HG03342 (cell line): ENCODE measurements around the gene CCK.

ENCODE experiments used
- ATAC-seq: cut with Tn5 transposase; IDR thresholded peaks from one replicate; pipeline ENCODE4 v1.9.1; 2021; ENCODE audit warnings: mild to moderate bottlenecking, moderate library complexity; ENCODE audit not compliant: unreplicated experiment

Gene CCK

DNA sequence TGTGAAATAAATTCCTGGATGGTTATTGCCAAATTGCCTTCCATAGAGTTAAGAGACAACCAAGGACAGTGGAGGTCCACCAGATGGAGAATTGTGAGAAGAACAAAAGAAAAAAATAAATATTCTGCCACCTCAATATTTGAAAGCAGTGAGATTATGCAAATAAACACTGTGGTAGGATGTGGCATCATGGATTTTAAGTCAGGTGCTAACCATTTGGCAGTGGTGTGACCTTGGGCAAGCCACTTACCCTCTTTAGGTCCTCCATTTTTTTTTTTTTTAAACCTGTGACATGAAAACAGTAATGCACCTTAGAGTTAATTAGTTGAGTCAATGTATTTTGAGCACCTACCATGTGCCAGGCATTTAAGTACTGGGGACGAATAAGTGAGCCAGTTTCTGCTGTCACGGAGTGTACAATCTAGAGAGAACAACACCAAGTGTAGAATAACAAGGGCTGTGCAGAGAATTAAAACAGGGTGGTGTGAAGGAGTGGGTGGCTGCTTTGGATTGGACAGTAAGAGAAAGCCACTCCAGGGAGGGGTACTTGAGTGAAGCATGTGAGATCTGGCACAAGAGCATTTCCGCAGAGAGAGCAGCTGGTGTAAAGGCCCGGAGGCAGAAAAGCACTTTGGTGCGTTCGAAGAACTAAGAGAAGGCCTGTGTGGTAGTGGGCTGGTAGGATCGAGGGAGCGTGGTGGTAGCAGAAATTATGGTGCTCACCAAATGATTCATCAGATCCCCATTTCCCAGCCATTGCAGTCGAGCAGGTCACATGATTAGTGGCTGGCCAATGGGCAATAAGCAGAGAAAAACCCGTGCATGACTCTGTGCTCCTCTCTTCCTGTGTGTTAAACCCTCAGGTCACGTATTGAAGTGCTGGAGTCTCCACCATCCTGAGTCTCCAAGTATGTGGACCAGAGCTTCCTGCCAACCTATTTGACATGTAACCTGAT is 39.2 kb downstream of the CCK start:
- ATAC-seq = no peak

DNA sequence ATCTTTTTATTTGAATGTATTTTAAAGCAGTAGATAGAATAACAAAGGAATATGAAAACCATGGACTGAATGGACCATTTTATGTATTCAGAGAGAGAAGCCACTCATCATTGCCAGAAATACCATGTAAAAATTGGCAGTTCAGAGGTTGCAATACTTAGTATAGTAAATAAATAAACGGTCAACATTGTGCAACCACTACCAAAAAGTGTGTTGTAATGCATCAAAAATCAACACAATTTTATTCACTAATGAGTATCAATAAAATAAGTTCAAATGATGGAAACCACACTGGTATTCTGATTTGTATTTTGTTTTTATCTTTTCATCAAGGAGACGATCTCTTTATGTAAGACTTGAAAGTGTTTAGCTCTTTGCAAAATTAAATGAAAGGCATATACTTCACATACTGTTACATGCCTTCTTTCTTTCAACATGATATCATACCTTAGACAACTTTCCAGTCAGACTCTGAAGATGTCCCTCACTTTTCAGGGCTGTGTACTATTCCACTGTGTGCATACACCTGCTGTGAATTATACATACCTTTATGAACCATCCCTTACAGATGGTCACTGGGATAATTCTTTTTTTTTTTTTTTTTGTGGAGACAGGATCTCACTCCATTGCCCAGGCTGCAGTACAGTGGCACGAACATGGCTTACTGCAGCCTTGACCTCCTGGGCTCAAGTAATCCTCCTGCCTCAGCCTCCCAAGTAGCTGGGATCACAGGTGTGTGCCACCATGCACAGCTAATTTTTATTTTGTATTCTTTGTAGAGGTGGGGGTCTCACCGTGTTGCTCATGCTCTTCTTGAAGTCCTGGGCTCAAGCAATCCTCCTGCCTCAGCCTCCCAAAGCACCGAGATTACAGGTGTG is 40.3 kb downstream of the CCK start:
- no peak for ATAC-seq

DNA sequence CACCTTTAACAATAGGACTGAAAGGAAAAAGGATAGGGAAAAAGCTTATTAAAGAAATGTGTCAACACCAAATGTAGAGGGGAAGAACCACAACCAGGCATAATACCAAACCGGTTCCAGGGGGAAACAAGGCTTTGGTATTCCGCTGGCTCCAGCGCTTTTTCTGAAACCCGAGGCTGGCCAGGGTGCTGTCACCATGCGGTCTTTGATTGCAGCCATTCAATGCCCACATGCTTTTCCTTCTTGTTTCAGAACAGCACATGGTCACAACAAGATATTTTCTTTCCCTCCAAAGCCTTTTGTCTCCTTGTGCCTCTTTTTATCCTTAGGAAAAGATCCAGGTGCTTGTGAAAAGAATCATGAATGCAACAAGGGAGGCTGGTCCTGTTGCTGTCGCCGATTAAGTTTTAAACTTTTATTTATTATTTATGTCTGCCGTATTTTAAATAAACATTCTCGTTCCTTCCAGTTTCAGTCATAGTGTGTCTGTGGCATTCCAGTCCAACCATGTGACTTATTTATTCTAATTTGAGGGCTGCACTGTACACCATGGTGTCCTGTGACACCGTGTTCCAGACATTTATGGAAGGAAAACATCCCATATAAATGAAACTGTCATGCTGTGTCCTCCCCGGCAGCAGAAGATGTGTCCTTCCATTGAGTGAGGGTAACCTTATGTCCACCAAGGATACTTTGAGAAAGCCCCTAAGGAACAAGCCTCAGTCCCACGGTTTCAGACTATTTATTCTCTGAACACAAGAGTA is 41.1 kb downstream of the CCK start:
- ATAC-seq = no peak

DNA sequence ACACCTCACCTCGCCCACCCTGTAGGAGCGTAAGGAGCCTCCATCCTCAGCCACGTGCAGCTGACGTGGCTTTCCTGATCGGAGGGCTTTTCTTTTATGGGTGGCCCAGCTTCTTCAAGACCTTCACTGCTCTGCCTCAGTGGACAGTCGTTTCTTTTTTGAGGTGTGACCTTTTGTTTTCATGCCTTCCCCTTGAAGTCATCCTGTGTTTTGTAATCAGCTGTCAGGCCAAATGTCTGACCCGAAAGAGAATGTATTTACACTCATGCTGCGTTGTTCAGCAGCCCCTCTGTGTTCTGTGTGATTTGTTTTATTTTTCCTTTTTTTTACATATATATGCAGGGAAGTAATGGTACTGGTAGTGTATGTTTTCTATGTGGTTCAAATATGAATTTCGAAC is 41.8 kb downstream of the CCK start:
- ATAC-seq = no peak

DNA sequence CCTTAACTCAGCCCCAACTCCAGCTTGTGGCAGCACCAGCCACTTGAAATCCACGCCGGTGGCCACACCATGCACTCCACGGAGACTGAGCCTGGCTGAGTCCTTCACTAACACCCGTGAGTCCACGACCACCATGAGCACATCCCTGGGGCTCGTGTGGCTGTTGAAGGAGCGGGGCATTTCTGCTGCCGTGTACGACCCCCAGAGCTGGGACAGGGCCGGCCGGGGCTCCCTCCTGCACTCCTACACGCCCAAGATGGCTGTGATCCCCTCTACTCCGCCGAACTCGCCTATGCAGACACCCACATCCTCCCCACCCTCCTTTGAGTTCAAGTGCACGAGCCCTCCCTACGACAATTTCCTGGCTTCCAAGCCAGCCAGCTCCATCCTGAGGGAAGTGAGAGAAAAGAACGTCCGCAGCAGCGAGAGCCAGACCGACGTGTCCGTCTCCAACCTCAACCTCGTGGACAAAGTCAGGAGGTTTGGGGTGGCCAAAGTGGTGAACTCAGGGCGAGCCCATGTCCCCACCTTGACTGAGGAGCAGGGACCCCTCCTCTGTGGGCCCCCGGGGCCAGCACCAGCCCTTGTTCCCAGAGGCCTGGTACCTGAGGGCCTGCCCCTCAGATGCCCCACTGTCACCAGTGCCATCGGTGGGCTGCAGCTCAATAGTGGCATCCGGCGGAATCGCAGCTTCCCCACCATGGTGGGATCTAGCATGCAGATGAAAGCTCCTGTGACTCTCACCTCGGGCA is 42.9 kb downstream of the CCK start:
- no peak for ATAC-seq

DNA sequence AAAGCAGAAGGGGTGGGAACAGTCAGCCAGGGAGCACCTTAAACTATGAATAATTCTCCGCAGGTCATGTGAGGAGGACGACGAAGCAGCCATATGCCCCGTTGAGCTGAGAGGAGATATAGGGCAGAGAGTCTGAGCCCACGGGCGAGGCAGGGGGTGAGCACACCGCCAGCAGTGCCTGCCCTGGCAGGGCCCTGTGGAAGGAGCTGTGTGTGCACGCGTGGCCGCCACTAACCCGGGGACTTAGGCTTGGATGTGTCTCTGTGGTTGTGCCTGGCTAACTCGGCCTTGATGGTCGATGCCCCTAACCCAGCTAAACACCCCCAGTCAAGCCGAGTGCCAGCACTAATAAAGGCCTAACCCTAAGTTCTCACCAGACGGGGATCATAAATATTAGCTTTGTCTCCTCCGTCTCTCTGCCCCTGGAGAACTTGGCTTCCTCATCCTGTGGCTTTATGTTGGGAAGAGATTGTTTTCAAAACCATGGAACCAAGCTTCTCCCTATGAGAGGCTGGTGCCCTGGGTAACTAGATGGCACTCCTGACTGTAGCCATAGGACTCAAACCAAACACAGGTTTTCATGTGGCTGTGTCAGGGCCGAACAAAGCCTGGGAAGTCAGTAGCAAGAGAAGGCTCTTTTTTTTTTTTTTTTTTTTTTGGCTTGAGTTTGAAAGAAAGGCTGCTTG is 45.4 kb downstream of the CCK start:
- ATAC-seq = no peak

DNA sequence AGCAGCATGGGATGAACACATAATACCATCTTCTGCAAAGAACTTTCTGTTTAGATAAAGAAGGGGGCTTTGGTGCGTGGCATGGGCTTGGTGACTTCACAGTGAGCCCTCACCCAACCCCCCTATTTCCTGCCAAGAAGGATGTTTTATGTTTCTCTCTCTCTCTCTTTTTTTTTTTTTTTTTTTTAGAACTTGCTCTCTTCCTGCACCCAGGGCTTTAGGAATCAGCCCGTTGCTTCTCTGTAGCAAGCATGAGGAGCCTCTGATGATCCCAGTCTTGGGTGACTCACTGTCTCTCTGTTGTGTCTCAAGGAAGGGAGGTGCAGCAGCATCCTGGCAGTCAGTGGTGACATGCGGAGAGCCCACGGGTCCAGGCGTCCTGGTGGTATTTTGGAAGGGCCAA is 49.1 kb downstream of the CCK start:
- no peak for ATAC-seq

DNA sequence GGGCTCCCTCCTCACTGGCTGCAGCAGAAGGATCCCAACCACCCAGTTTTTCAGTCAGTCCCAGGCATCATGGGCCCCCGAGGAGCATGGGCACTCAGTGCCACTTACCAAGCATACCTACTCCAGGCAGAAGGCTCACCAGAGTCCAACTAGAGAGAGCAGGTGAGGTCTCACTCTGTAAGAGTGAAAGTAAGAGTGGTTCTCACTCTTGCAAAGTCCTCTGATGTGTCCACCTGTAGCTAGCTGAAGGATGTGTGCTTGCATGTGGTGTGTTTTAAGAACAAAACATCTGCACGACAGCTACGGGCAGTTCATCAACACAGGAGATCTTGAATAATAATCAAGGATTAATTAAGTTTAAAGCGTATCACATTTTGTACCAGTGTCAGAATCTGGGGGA is 49.7 kb downstream of the CCK start:
- ATAC-seq = peak; percentile 50

DNA sequence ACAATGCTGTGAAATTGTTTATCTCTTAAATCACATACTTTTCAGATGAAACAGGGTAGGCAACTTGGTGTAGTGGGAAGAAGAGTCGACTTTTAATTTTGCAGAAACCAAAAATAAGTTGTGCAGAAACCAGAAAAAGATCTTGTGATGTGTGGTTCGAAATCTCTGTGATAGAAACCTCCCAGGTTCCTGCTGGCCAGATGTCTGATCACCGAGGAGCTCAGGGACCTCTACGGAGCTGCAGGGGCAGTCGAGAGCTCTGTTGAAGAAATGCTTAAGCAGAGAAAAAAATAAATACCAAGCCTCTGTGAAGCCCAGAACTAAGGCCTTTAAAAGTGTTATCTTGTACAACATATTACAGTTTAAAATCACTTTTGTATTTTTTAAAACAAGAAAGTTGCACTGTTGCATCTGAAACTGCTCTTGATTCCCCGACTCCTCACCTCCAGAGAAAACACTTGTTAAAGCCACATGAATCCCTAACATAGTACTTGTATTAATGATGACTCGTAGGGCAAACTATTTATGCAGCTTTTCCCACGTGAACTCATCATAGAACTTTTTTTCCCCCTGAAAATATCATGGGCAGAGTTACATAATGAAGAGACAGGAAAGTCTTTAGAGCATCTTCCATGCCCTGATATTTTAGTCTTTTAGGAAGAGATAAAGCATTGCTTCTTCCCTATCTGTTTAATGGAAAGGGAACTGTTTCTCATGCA is 51.3 kb downstream of the CCK start:
- no peak for ATAC-seq

DNA sequence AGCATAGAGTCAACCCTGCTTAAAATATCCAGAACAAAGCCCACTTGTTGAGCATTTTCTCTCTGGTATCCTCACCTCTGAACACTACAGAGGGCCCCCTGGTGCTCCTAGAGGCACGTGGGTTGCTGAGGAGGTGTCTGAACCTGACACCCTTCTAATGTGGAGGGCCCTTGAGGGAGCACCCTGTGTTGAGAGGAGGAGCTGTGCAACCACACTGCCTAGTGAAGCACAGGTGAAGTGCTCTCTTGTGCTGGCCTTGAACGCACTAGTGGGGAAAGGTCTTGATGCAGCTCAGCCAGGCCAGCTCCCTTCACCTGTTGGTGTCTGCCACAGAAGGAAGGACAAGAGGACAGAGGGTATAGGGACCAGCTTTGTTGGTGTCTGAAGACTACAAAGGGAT is 51.9 kb downstream of the CCK start:
- no peak for ATAC-seq

DNA sequence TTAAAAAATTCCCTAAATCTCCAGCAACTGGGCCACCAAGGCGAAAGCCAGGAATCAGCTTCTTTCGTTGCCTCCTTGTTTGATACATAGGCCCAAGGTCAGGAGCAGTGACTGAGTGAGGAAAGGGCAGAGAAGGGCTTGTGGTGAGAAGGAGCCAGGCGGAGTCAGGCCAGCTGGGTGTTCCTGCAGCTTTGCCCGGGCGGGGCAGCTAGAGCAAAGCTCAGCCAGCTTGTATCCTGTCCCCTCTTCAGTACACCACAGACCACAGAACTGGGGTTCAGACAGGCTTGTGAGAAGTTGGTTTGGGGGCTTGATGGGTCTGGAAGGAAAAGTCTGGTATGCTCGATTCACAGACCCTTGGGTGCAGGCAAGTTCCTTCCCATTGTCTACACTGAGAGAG is 52.6 kb downstream of the CCK start:
- ATAC-seq = no peak

DNA sequence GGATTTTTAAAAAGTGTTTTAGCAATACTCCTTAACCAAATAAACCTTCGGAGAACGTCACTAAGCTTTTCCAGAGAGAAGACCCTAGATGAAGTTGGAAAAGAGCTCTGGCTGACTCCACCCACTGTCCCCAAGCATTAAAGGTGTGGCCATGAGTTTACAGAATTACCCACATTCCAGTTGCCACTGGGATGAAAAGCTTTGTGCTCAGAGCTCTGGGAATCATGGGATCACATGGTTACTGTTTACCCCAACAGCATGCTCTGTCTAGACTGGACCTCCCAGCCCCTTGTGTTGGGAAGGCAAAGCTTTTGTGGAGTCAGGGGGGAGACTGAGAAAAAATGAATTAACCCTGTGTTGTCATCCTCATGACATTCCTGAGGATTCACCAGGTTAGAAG is 55.3 kb downstream of the CCK start:
- ATAC-seq = no peak

DNA sequence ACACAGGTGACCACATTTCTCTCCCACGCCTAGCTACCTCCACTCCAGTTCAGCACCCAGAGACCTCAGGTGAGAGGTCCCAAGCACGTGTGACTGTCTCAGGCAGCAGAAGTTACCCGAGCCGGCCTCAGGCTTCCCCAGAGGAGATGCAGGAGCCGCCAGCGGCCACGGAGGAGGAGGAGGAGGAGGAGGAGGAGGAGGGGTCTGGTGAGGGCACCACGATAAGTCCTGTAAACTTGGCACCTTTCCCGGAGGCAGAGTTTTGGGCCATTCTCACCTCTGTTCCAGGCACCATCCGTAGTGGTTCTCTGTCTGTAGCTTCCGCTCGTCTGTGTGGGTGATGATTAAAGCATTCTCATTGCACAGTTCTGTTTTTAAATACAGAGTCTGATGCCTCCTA is 56.1 kb downstream of the CCK start:
- ATAC-seq = no peak
